ENCODE results near the gene CADM1.

The CADM1 gene

DNA sequence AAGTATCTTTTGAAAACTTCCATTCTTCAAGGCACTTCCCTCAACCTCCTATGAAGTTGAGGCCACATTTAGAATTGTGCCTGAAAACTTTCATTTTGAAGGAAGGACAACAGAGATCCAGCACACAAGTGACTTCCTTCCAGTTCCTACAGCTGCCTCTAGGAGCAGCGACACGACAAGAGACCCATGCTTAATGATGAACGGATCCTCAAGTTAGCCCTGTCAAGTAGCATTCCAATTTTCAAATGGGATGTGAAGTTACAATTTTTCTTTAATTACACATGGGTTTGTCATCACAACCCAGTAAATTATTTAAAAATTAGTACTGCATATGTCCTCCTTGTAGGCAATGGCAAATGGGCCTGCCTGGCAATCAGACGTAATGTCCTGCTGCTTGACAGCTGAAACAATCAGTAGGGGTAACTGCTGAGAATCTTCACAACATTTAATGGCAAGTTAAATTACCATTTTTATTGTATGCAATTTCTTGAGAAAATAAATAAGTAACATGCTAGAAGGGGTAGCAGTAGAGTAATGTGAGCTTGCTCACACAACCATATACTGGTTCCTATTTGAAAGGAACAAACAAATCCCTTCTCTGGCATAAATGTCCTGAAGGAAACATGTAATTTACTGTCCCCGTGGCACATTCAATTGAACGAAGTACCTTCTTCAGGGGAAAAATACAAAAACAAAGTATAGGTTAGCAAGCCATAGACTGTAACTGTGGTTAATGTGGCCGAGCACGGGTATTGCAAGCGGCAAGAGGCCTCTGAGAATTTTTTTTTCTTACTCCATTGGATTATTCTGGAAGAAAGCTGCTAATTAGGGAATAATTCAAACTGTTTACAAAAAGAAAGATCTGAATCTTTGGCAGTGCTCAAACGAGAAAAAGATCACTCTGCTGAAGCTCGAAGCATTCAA, 288.3 kb downstream of the CADM1 start:
- TF ChIP-seq POLR2AphosphoS5 (IDR thresholded peaks at IDR 0.05; ENCODE audit: low read depth, low read length) = no peak
- TF ChIP-seq FOXP2 (optimal IDR thresholded peaks at IDR 0.05; ENCODE audit: borderline replicate concordance, extremely low read depth, extremely low read length, insufficient read depth) = no peak
- TF ChIP-seq SIN3A (IDR thresholded peaks at IDR 0.05; ENCODE audit: borderline replicate concordance, insufficient read depth, low read length) = no peak
- TF ChIP-seq REST (IDR thresholded peaks at IDR 0.05; ENCODE audit: insufficient read depth in 1 of 2, low read depth in 2 of 2, low read length in 2 of 2) = no peak
- TF ChIP-seq TAF1 (IDR thresholded peaks at IDR 0.05; ENCODE audit: borderline replicate concordance, insufficient read depth, low read length) = no peak

DNA sequence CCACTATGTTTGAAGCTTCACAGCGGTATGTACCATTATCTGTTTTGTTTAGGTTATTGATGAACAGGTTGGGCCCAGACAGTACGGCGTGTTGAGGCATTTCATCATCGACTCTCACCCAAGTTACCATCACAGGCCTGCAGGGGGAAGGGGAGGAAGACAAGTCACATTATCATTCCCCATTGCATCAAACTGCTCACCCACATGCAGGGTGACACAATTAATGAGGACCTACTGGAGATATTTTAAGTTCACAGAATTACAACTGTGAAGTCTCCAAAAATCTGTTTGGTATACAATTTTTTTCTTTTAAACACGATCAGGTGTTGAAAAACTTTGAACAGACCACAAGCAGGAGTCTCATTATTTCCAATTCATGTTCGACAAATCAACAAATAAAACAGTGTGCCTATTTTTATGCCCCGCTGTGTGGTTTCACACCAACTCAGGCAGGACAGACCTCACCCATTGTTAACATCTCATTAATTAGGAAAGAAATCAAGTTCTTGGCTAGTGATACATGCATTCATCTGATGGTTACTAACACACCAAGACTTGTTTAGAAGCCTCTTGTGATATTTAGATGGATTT, 289.5 kb downstream of the CADM1 start:
- TF ChIP-seq POLR2AphosphoS5 (IDR thresholded peaks at IDR 0.05; ENCODE audit: low read depth, low read length) (no peak), FOXP2 (optimal IDR thresholded peaks at IDR 0.05; ENCODE audit: borderline replicate concordance, extremely low read depth, extremely low read length, insufficient read depth) (no peak), SIN3A (IDR thresholded peaks at IDR 0.05; ENCODE audit: borderline replicate concordance, insufficient read depth, low read length) (no peak), REST (IDR thresholded peaks at IDR 0.05; ENCODE audit: insufficient read depth in 1 of 2, low read depth in 2 of 2, low read length in 2 of 2) (no peak), TAF1 (IDR thresholded peaks at IDR 0.05; ENCODE audit: borderline replicate concordance, insufficient read depth, low read length) (no peak)

- TF ChIP-seq FOXP2 (optimal IDR thresholded peaks at IDR 0.05; ENCODE audit: borderline replicate concordance, extremely low read depth, extremely low read length, insufficient read depth) (no peak), POLR2AphosphoS5 (IDR thresholded peaks at IDR 0.05; ENCODE audit: low read depth, low read length) (no peak)
Observed at GRCh38 chr11:115213007-115213406, 291.2 kb downstream of the CADM1 start.

DNA sequence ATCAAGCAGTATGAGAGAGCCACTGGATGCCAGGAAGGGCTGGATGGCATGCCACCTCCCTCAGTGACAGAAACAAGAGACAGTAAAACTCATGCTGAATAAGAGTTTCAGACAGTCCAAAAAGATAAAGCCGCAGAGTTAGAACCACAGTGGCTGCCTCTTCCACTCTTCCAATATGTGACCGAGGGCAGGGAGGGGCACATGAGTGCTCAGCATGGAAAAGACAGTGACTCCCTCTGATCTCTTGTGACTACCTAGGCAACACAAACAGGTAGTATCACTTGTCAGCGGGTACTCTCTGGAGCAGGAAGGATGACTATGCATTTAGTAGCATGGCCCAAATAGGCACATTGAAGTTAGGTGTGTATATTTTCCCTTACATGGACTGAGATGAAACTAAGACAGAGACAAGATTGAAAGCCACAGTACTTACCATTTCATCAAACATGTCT, 295.4 kb downstream of the CADM1 start:
- no peak for TF ChIP-seq TAF1 (IDR thresholded peaks at IDR 0.05; ENCODE audit: borderline replicate concordance, insufficient read depth, low read length)

DNA sequence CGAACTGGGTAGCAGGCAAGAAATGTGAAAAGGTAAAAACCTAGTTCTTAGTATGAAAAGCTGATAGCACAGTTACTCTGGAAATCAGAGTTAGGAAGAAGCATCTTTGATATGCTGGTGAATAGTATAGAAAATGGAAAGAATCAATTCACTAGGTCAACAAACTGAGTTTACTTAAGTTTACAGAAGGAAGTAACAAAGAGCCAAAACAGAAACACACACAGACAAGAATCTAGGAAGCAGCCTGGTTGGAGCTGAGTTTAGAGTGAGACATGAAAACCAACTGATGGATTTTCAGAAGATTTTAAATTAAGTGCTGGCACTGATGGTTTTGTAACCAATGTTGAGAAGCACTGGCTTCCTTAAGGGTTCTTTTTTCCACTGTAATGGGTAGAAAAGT, 296.3 kb downstream of the CADM1 start:
- TF ChIP-seq TAF1 (IDR thresholded peaks at IDR 0.05; ENCODE audit: borderline replicate concordance, insufficient read depth, low read length) (no peak), SIN3A (IDR thresholded peaks at IDR 0.05; ENCODE audit: borderline replicate concordance, insufficient read depth, low read length) (no peak), FOXP2 (optimal IDR thresholded peaks at IDR 0.05; ENCODE audit: borderline replicate concordance, extremely low read depth, extremely low read length, insufficient read depth) (no peak), POLR2AphosphoS5 (IDR thresholded peaks at IDR 0.05; ENCODE audit: low read depth, low read length) (no peak), REST (IDR thresholded peaks at IDR 0.05; ENCODE audit: insufficient read depth in 1 of 2, low read depth in 2 of 2, low read length in 2 of 2) (no peak)

DNA sequence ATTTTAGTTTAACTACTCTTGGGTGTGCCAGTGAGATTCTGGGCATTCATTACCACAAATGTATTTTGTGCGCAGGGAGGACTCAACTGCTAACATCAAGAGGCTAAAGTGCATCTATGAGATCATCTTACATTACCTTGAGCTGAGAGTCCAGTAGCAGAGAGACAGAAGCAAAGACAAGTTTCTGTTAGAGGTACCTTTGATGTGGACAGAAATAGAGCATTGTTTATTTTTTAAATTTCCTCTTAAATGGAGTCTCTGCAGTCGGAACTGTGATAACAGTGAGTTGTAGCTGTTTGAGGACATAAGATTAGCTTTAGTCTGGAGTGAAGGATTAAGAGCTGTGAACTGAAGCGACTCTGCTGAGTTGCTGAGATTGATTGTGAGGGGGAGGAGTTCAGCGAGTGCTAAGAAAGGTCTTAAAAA, 297.0 kb downstream of the CADM1 start:
- TF ChIP-seq REST (IDR thresholded peaks at IDR 0.05; ENCODE audit: insufficient read depth in 1 of 2, low read depth in 2 of 2, low read length in 2 of 2) = no peak
- TF ChIP-seq POLR2AphosphoS5 (IDR thresholded peaks at IDR 0.05; ENCODE audit: low read depth, low read length) = no peak
- TF ChIP-seq SIN3A (IDR thresholded peaks at IDR 0.05; ENCODE audit: borderline replicate concordance, insufficient read depth, low read length) = no peak
- no peak for TF ChIP-seq TAF1 (IDR thresholded peaks at IDR 0.05; ENCODE audit: borderline replicate concordance, insufficient read depth, low read length)
- no peak for TF ChIP-seq FOXP2 (optimal IDR thresholded peaks at IDR 0.05; ENCODE audit: borderline replicate concordance, extremely low read depth, extremely low read length, insufficient read depth)

All from PFSK-1 (cell line).